CD4-positive, CD25-positive, alpha-beta regulatory T cell (primary cell): ENCODE measurements around the gene TMA16. TPM values are rescaled to one million over a fixed set of nuclear protein-coding genes. Genes with fewer than 3 reads are reported as not detected.
A peak's percentile ranks its signal among the peaks of the same experiment; 100 is the strongest.

Experiments used
- ATAC-seq, 2 donors: fragments of 150-1000 bp; cut with Tn5 transposase; one replicate each; pipeline ENCODE4 v1.10.0; 2021; ENCODE audit warnings: low read depth in 2 of 2, moderate number of reproducible peaks in 2 of 2, moderate library complexity in 1 of 2
- DNase-seq, 3 donors: peaks; one replicate each; pipeline versions ENCODE4 v3.0.0 to v3.0.0-alpha.2; 2012 to 2022; ENCODE audit warnings: mixed read lengths in 1 of 3
- H3K27ac ChIP-seq: one replicate; pipeline ENCODE4 v1.7.0; 2013; ENCODE audit warnings: mild to moderate bottlenecking, low read length; ENCODE audit not compliant: insufficient read depth, poor library complexity, severe bottlenecking
- H3K27me3 ChIP-seq: one replicate; pipeline ENCODE4 v1.7.0; 2013; ENCODE audit warnings: low read length; ENCODE audit not compliant: control insufficient read depth, insufficient read depth
- H3K36me3 ChIP-seq: one replicate; pipeline ENCODE4 v1.7.0; 2013; ENCODE audit warnings: mild to moderate bottlenecking, low read length, moderate library complexity; ENCODE audit not compliant: control insufficient read depth, insufficient read depth
- H3K4me1 ChIP-seq: 2 replicates; pipeline ENCODE4 v1.7.0; 2013; ENCODE audit warnings: mild to moderate bottlenecking, low read length; ENCODE audit not compliant: insufficient read depth, control insufficient read depth, poor library complexity, severe bottlenecking
- H3K4me3 ChIP-seq: one replicate; pipeline ENCODE4 v1.7.0; 2013; ENCODE audit warnings: low read depth, mild to moderate bottlenecking, low read length, moderate library complexity
- H3K9me3 ChIP-seq, 2 experiments: 1 replicate in 1 of 2; 2 replicates in 1 of 2; pipeline ENCODE4 v1.7.0; 2013; ENCODE audit warnings: low read length in 2 of 2, mild to moderate bottlenecking in 1 of 2, moderate library complexity in 1 of 2; ENCODE audit not compliant: control insufficient read depth in 2 of 2
- H3K27ac Mint-ChIP-seq, 3 donors: one replicate each; pipeline ENCODE4 v1.8.0; 2020 to 2022; ENCODE audit warnings: mild to moderate bottlenecking in 3 of 3, mixed read lengths in 3 of 3, moderate library complexity in 2 of 3
- H3K27me3 Mint-ChIP-seq: one replicate; pipeline ENCODE4 v1.8.0; 2022; ENCODE audit warnings: mild to moderate bottlenecking, mixed read lengths
- H3K36me3 Mint-ChIP-seq: one replicate; pipeline ENCODE4 v1.8.0; 2020; ENCODE audit warnings: mixed read lengths
- H3K4me1 Mint-ChIP-seq, 4 donors: one replicate each; pipeline ENCODE4 v1.8.0; 2020 to 2022; ENCODE audit warnings: mixed read lengths in 4 of 4, mild to moderate bottlenecking in 1 of 4
- H3K4me3 Mint-ChIP-seq, 4 donors: one replicate each; pipeline ENCODE4 v1.8.0; 2020 to 2022; ENCODE audit warnings: mild to moderate bottlenecking in 4 of 4, mixed read lengths in 4 of 4, moderate library complexity in 3 of 4
- H3K9me3 Mint-ChIP-seq, 7 donors: one replicate each; pipeline ENCODE4 v1.8.0; 2020 to 2022; ENCODE audit warnings: mixed read lengths in 7 of 7, mild to moderate bottlenecking in 3 of 7, moderate library complexity in 2 of 7
- polyA plus RNA-seq, 4 donors: library from polyadenylated mRNA; unstranded; fragments of 300-500 nt; fragmentation: Illumina TruSeq; gene quantifications; one replicate each; pipeline ENCODE4 v1.2.3, GENCODE V29; 2021
- total RNA-seq: library from RNA; stranded (reverse); gene quantifications from one replicate; pipeline ENCODE4 v1.2.3, GENCODE V29; 2022

Gene TMA16
- total and polyA plus RNA-seq, 5 donors from 2014 or later, result 10.4 to 20.7 (median 15.3) TPM

DNA sequence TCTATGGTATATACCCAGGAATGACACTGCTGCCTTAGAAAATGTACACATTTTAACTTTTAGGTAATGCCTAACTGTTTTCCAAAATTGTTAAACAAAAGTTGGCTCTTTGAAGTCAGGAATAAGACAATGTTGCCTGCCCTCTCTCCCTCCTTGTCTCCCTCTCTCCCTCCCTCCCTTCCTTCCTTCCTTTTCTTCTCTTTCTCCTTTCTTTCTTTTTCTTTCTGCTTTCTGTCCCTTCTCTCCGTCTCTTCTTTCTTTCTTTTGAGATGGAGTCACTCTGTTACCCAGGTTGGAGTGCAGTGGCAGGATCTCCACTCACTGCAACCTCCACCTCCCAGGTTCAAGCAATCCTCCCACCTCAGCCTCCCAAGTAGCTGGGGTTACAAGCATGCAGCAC is 4.6 kb upstream of the TMA16 start:
- no peak overlapping the region for H3K27ac ChIP-seq
- H3K4me3 ChIP-seq, result no peak overlapping the region
- H3K27ac Mint-ChIP-seq, result peak overlapping the region in 1 of 3 donors; percentile 11
- no peaks in the 10 kb centered on the region for H3K36me3 ChIP-seq
- H3K4me3 Mint-ChIP-seq, result no peak overlapping the region
- DNase-seq, result no peak
- H3K9me3 ChIP-seq, result no peaks in the 10 kb centered on the region
- H3K27me3 Mint-ChIP-seq, result peaks cover 39% of the 10 kb centered on the region
- H3K4me1 Mint-ChIP-seq, result peaks cover 0 to 9% (median 4%) of the 10 kb centered on the region in 4 donors
- H3K27me3 ChIP-seq, result no peaks in the 10 kb centered on the region
- no peaks in the 10 kb centered on the region for H3K9me3 Mint-ChIP-seq
- H3K36me3 Mint-ChIP-seq, result no peaks in the 10 kb centered on the region
- peaks cover 9% of the 10 kb centered on the region for H3K4me1 ChIP-seq
- no peak for ATAC-seq

DNA sequence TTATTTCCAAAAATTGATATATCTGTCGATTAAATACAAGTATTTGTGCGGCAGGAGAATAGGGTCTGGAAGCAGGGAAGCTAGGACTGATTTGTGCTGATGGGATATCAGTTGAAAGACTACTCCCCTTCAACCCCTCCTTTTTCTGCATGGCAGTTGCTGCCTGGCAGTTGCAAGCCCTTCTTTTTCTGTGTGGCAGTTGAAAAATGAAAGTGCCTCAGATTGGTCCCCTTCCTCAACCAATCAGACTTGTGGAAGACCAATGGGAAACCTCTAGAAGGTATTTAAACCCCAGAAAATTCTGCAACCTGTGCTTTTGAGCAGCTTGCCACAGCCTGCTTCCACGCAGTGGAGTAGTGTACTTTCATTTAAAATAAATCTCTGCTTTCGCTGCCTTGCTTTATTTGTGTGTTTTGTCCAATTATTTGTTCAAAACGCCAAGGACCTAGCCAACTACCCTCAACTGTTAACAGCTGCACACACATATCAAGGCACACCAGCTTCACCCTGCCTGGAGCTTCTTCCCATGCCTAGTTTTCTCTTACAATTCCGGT is 1.5 kb upstream of the TMA16 start:
- no peak for ATAC-seq
- H3K4me1 ChIP-seq, result peaks cover 29% of the 10 kb centered on the region
- no peak overlapping the region for H3K27ac ChIP-seq
- Mint-ChIP-seq H3K27me3 (peaks cover 21% of the 10 kb centered on the region), H3K9me3 (no peaks in the 10 kb centered on the region), H3K36me3 (no peaks in the 10 kb centered on the region), H3K4me1 (peaks cover 22 to 36% (median 28%) of the 10 kb centered on the region in 4 donors), H3K27ac (peak overlapping the region in 2 of 3 donors; percentile 40 to 93), H3K4me3 (peak overlapping the region; percentile 98 to 100 (median 98))
- H3K4me3 ChIP-seq, result peak overlapping the region; percentile 58
- H3K9me3 ChIP-seq, result no peaks in the 10 kb centered on the region
- no peaks in the 10 kb centered on the region for H3K36me3 ChIP-seq
- H3K27me3 ChIP-seq, result no peaks in the 10 kb centered on the region
- no peak for DNase-seq

DNA sequence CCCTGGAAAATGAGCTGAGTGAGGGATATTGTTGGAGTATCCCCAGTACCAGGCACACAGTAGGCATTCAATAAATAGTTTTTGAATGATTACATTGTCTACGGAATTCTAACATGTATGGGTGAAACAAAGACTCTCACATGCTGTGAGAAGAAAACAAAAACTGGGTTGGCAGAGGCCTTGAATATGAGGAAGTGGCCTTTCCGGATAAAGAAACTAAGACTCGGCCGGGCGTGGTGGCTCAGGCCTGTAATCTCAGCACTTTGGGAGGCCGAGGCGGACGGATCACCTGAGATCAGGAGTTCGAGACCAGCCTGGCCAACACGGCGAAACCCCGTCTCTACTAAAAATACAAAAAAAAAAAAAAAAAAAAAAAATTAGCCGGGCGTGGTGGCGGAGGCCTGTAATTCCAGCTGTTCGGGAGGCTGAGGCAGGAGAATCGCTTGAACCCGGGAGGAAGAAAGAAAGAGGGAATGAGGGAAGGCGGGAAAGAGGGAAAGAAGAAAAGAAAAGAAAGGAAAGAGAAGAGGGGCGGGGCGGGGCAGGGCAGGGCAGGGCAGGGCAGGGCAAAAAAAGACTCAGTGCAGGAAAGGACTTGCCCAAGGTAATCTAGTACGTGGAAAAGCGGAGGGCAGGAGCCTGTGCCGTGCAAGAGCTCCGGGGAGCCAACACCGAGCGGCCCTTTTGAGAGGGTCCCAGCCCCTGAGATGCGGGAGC is 689 bp upstream of the TMA16 start:
- peak in 1 of 3 donors; percentile 17 for DNase-seq
- H3K9me3 ChIP-seq, result no peaks in the 10 kb centered on the region
- no peaks in the 10 kb centered on the region for H3K36me3 Mint-ChIP-seq

DNA sequence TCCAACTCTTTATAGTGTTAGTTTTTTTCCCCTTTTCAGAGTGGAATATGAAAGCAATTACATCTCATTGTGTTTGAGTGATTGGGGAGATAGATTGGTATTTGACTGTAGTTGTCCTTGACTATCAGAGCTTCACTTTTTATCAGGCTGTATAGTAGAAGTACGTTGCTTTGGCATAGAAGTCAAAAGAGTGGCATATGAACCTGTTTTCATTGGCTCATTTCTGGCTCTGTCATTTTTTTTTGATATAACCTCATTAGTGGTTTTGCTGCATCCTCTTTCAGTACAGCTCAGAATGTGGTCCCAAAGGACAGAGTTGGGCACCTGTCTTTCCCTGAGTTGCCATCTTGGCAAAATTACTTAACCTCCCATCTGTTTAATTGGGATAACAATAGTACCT is 1.4 kb downstream of the TMA16 start:
- H3K27me3 ChIP-seq, result no peaks in the 10 kb centered on the region
- H3K27ac ChIP-seq, result peak overlapping the region; percentile 81
- peak overlapping the region; percentile 93 for H3K4me3 ChIP-seq
- peak overlapping the region; percentile 39 to 99 (median 94) for H3K27ac Mint-ChIP-seq
- no peaks in the 10 kb centered on the region for H3K9me3 Mint-ChIP-seq
- peaks cover 11% of the 10 kb centered on the region for H3K27me3 Mint-ChIP-seq
- H3K36me3 ChIP-seq, result no peaks in the 10 kb centered on the region
- DNase-seq (peak in 2 of 3 donors; percentile 29 to 51), ATAC-seq (no peak)
- H3K4me3 Mint-ChIP-seq, result peak overlapping the region; percentile 87 to 100 (median 94)
- no peaks in the 10 kb centered on the region for H3K36me3 Mint-ChIP-seq
- peaks cover 22 to 42% (median 37%) of the 10 kb centered on the region in 4 donors for H3K4me1 Mint-ChIP-seq
- no peaks in the 10 kb centered on the region for H3K9me3 ChIP-seq
- H3K4me1 ChIP-seq, result peaks cover 29% of the 10 kb centered on the region

More for the DNA sequence above, 689 bp upstream of the TMA16 start:
- peak in 1 of 2 donors; percentile 11 for ATAC-seq
- H3K4me1 ChIP-seq, result peaks cover 29% of the 10 kb centered on the region
- peak overlapping the region; percentile 98 to 100 (median 98) for H3K4me3 Mint-ChIP-seq
- no peaks in the 10 kb centered on the region for H3K9me3 Mint-ChIP-seq
- H3K27ac ChIP-seq, result peak overlapping the region; percentile 81
- peak overlapping the region; percentile 93 for H3K4me3 ChIP-seq
- no peaks in the 10 kb centered on the region for H3K36me3 ChIP-seq
- H3K27me3 Mint-ChIP-seq, result peaks cover 17% of the 10 kb centered on the region
- peak overlapping the region; percentile 93 to 99 (median 99) for H3K27ac Mint-ChIP-seq
- H3K4me1 Mint-ChIP-seq, result peaks cover 22 to 36% (median 31%) of the 10 kb centered on the region in 4 donors
- no peaks in the 10 kb centered on the region for H3K27me3 ChIP-seq

DNA sequence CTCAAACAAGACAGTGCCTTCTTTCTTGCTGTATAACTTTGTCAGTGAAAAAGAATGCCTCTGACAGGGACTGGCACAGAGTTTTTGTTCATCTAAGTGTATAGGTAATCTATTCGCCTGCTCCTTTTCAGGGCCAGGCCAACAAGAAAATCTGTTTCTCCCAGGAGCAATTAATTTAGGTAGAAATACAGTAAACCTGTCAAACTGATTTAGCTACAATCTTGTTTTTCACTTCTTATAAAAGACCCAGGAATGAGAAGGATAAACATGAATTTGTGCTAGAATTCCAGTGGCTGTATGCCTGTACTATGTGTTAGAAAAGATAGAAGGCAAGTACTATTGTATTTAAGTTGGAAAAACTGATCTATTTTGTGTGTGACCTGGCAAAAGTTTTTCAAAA is 6.1 kb downstream of the TMA16 start:
- ATAC-seq (no peak), DNase-seq (no peak)
- H3K4me3 Mint-ChIP-seq, result no peak overlapping the region
- no peaks in the 10 kb centered on the region for H3K9me3 Mint-ChIP-seq
- H3K4me3 ChIP-seq, result no peak overlapping the region
- peaks cover 32 to 66% (median 56%) of the 10 kb centered on the region in 4 donors for H3K4me1 Mint-ChIP-seq
- no peaks in the 10 kb centered on the region for H3K27me3 ChIP-seq
- no peaks in the 10 kb centered on the region for H3K27me3 Mint-ChIP-seq
- peak overlapping the region in 1 of 3 donors; percentile 57 for H3K27ac Mint-ChIP-seq
- no peaks in the 10 kb centered on the region for H3K9me3 ChIP-seq
- no peaks in the 10 kb centered on the region for H3K36me3 ChIP-seq
- H3K27ac ChIP-seq, result no peak overlapping the region
- H3K36me3 Mint-ChIP-seq, result no peaks in the 10 kb centered on the region
- H3K4me1 ChIP-seq, result peaks cover 13% of the 10 kb centered on the region

DNA sequence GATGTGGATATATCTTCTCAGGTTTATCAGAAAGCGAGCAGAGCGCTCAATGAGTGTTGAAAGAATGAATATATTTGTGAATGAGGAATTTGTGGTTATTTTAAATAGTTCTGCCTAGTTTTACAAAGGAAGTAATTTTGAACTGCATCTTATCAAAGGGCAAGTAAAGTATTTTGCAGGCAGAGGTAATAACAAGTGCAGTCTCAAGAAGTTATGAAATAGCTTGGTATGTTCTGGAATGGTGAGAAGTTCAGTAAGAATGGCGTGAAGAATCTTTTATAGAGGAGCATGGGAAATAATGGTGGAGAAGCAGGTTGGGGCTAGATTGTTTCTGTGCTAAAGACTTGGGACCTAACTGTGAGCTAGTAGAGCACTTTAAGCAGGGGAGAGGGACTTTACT is 10.9 kb downstream of the TMA16 start:
- DNase-seq, result no peak
- Mint-ChIP-seq H3K4me3 (no peak overlapping the region), H3K27ac (peak overlapping the region in 2 of 3 donors; percentile 0 to 3), H3K4me1 (peaks cover 24 to 45% (median 39%) of the 10 kb centered on the region in 4 donors), H3K27me3 (no peaks in the 10 kb centered on the region), H3K9me3 (no peaks in the 10 kb centered on the region), H3K36me3 (peaks cover 6% of the 10 kb centered on the region)
- Histone ChIP-seq H3K9me3 (no peaks in the 10 kb centered on the region), H3K4me1 (no peaks in the 10 kb centered on the region), H3K27me3 (no peaks in the 10 kb centered on the region), H3K36me3 (peaks cover 13% of the 10 kb centered on the region), H3K4me3 (no peak overlapping the region), H3K27ac (no peak overlapping the region)
- no peak for ATAC-seq

DNA sequence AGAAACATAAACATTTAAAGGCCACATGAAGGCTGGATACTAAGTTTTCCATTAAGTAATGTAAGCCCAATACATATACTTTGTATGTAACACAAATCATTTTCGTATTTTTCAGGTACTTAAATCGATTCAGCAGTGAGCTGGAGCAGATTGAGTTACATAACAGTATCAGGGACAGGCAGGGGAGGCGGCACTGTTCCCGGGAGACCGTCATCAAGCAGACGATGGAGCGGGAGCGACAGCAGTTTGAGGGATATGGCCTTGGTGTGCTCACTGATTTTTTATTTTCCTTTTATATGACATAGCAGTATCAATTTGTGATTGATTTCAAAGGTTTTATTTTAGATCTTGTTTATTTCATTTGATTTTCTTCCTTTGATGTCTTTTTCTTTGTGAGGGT is 20.7 kb downstream of the TMA16 start:
- H3K36me3 Mint-ChIP-seq, result peaks cover 46% of the 10 kb centered on the region
- H3K4me3 Mint-ChIP-seq, result no peak overlapping the region
- H3K9me3 Mint-ChIP-seq, result no peaks in the 10 kb centered on the region
- Histone ChIP-seq H3K36me3 (peaks cover 46% of the 10 kb centered on the region), H3K27ac (no peak overlapping the region), H3K9me3 (no peaks in the 10 kb centered on the region), H3K27me3 (no peaks in the 10 kb centered on the region), H3K4me3 (no peak overlapping the region), H3K4me1 (no peaks in the 10 kb centered on the region)
- no peak for DNase-seq
- peak overlapping the region in 1 of 3 donors; percentile 20 for H3K27ac Mint-ChIP-seq
- no peaks in the 10 kb centered on the region for H3K27me3 Mint-ChIP-seq
- ATAC-seq, result no peak
- H3K4me1 Mint-ChIP-seq, result peaks cover 0 to 13% (median 7%) of the 10 kb centered on the region in 4 donors
